HepG2 (cell line): Measurements from ENCODE around the gene XPO5. TPM values are rescaled to one million over a fixed set of nuclear protein-coding genes. Genes with fewer than 3 reads are reported as not detected.

Source experiments
- CBX1 ChIP-seq: IDR thresholded peaks from one replicate; pipeline ENCODE4 v1.6.1; 2016; ENCODE audit warnings: antibody characterized with exemption, low read depth
- CBX5 ChIP-seq: sonication (generic); formaldehyde crosslinking; IDR thresholded peaks from 2 replicates; pipeline ENCODE4 v1.4.0; 2020; ENCODE audit warnings: missing genetic modification reagents, borderline replicate concordance
- EP300 ChIP-seq, 3 experiments: sonication (generic) in 1 of 3; formaldehyde crosslinking in 1 of 3; IDR thresholded peaks; 2 replicates each; pipeline versions ENCODE4 v1.5.1 to v1.6.1; 2011 to 2020; ENCODE audit warnings: low read depth in 2 of 3, low read length in 2 of 3, borderline replicate concordance in 1 of 3, improper control_type of control experiment in 1 of 3, mild to moderate bottlenecking in 1 of 3, missing genetic modification reagents in 1 of 3, moderate library complexity in 1 of 3
- GPN1 ChIP-seq: sonication (generic); formaldehyde crosslinking; IDR thresholded peaks from 2 replicates; pipeline ENCODE4 v1.5.1; 2020; ENCODE audit warnings: missing genetic modification reagents, borderline replicate concordance
- GTF3A ChIP-seq: sonication (generic); formaldehyde crosslinking; conservative IDR thresholded peaks from 2 replicates; pipeline ENCODE4 v1.4.0; 2020; ENCODE audit warnings: mild to moderate bottlenecking, missing genetic modification reagents
- HNRNPH1 ChIP-seq: fragments of 200-400 bp; formaldehyde crosslinking; optimal IDR thresholded peaks from 2 replicates; pipeline ENCODE3; 2017; ENCODE audit warnings: mild to moderate bottlenecking, low read depth, low read length
- KDM2A ChIP-seq: sonication (generic); formaldehyde crosslinking; IDR thresholded peaks from 2 replicates; pipeline ENCODE4 v1.4.0; 2020; ENCODE audit warnings: low read depth, missing genetic modification reagents, borderline replicate concordance
- MIXL1 ChIP-seq: IDR thresholded peaks from 2 replicates; pipeline ENCODE4 v1.6.1; 2016
- NAIF1 ChIP-seq: sonication (generic); formaldehyde crosslinking; IDR thresholded peaks from 2 replicates; pipeline ENCODE4 v1.5.0; 2020; ENCODE audit warnings: mild to moderate bottlenecking, missing genetic modification reagents, borderline replicate concordance
- PTBP1 ChIP-seq: fragments of 200-400 bp; formaldehyde crosslinking; IDR thresholded peaks from 2 replicates; pipeline ENCODE4 v1.6.1; 2018; ENCODE audit warnings: low read length, low read depth; ENCODE audit not compliant: poor library complexity, severe bottlenecking
- RFXANK ChIP-seq: IDR thresholded peaks from 2 replicates; pipeline ENCODE4 v1.6.1; 2016
- SIN3B ChIP-seq: fragments of 150-350 bp; IDR thresholded peaks from 2 replicates; pipeline ENCODE4 v1.6.1; 2014; ENCODE audit warnings: low read length
- SMYD3 ChIP-seq: sonication (generic); formaldehyde crosslinking; IDR thresholded peaks from 2 replicates; pipeline ENCODE4 v1.8.1; 2023; ENCODE audit warnings: mild to moderate bottlenecking, missing genetic modification reagents
- SYNCRIP ChIP-seq: fragments of 200-400 bp; formaldehyde crosslinking; IDR thresholded peaks from 2 replicates; pipeline ENCODE4 v1.6.1; 2018; ENCODE audit warnings: mild to moderate bottlenecking, low read depth, low read length; ENCODE audit not compliant: insufficient read depth
- TCF7 ChIP-seq: sonication (generic); IDR thresholded peaks from 2 replicates; pipeline ENCODE4 v1.6.1; 2016; ENCODE audit warnings: antibody characterized with exemption, low read depth
- XBP1 ChIP-seq: sonication (generic); formaldehyde crosslinking; IDR thresholded peaks from 2 replicates; pipeline ENCODE4 v1.5.0; 2020; ENCODE audit warnings: missing genetic modification reagents
- ZBTB34 ChIP-seq: sonication (generic); formaldehyde crosslinking; IDR thresholded peaks from 2 replicates; pipeline ENCODE4 v1.8.0; 2022; ENCODE audit warnings: mild to moderate bottlenecking, missing genetic modification reagents
- ZFP90 ChIP-seq: sonication (generic); formaldehyde crosslinking; IDR thresholded peaks from 2 replicates; pipeline ENCODE4 v1.8.0; 2022; ENCODE audit warnings: missing genetic modification reagents, mild to moderate bottlenecking, inconsistent platforms, borderline replicate concordance
- ZNF326 ChIP-seq: sonication (generic); formaldehyde crosslinking; IDR thresholded peaks from 2 replicates; pipeline ENCODE4 v1.4.0; 2020; ENCODE audit warnings: missing genetic modification reagents, borderline replicate concordance
- ZNF484 ChIP-seq: sonication (generic); formaldehyde crosslinking; IDR thresholded peaks from 2 replicates; pipeline ENCODE4 v1.5.1; 2020; ENCODE audit warnings: mild to moderate bottlenecking, low read depth, missing genetic modification reagents, borderline replicate concordance
- ZNF556 ChIP-seq: sonication (generic); formaldehyde crosslinking; IDR thresholded peaks from 2 replicates; pipeline ENCODE4 v1.4.0; 2020; ENCODE audit warnings: mild to moderate bottlenecking, missing genetic modification reagents, borderline replicate concordance
- ZNF724P ChIP-seq: sonication (generic); formaldehyde crosslinking; IDR thresholded peaks from 2 replicates; pipeline ENCODE4 v1.8.0; 2022; ENCODE audit warnings: missing genetic modification reagents, borderline replicate concordance
- ZNF775 ChIP-seq: sonication (generic); formaldehyde crosslinking; IDR thresholded peaks from 2 replicates; pipeline ENCODE4 v1.4.0; 2020; ENCODE audit warnings: missing genetic modification reagents, mild to moderate bottlenecking, moderate library complexity, borderline replicate concordance
- ZNF839 ChIP-seq: sonication (generic); formaldehyde crosslinking; IDR thresholded peaks from 2 replicates; pipeline ENCODE4 v1.4.0; 2020; ENCODE audit warnings: missing genetic modification reagents, mild to moderate bottlenecking, borderline replicate concordance
- ZNF879 ChIP-seq: sonication (generic); formaldehyde crosslinking; IDR thresholded peaks from 2 replicates; pipeline ENCODE4 v1.8.1; 2023; ENCODE audit warnings: missing genetic modification reagents
- polyA plus RNA-seq, 8 experiments: library from polyadenylated mRNA; depleted of rRNA in 3 of 8; stranded (reverse) in 7 of 8; unstranded in 1 of 8; fragments of >200 nt; fragmentation: Illumina TruSeq in 4 of 8; extraction: Trizol in 4 of 8; gene quantifications; 2 replicates each; pipeline versions ENCODE4 v1.2.1 to v1.2.3, GENCODE V29; 2011 to 2016; ENCODE audit warnings: low read depth in 4 of 8, missing spikeins in 1 of 8, mixed read lengths in 1 of 8; ENCODE audit not compliant: insufficient read depth in 1 of 8
- total RNA-seq, 5 experiments: library from RNA; depleted of rRNA; stranded (reverse); fragments of >200 nt; fragmentation: Illumina TruSeq; extraction: Trizol; gene quantifications; 2 replicates each; pipeline ENCODE4 v1.2.3, GENCODE V29; 2016; ENCODE audit warnings: low read depth in 1 of 5
- TF ChIP-seq, protein P1 (sequence below): sonication (generic); formaldehyde crosslinking; IDR thresholded peaks from 2 replicates; pipeline ENCODE4 v1.4.0; 2020; ENCODE audit warnings: missing genetic modification reagents, borderline replicate concordance
- TF ChIP-seq, protein P2 (sequence below): sonication (generic); formaldehyde crosslinking; conservative IDR thresholded peaks from 2 replicates; pipeline ENCODE4 v1.4.0; 2020; ENCODE audit warnings: missing genetic modification reagents

Gene XPO5
- total and polyA plus RNA-seq, 2 of the 13 experiments (the other 11 are each of a cell fraction or from before 2014, with no cell fraction given): 52.2 to 68.0 TPM

DNA sequence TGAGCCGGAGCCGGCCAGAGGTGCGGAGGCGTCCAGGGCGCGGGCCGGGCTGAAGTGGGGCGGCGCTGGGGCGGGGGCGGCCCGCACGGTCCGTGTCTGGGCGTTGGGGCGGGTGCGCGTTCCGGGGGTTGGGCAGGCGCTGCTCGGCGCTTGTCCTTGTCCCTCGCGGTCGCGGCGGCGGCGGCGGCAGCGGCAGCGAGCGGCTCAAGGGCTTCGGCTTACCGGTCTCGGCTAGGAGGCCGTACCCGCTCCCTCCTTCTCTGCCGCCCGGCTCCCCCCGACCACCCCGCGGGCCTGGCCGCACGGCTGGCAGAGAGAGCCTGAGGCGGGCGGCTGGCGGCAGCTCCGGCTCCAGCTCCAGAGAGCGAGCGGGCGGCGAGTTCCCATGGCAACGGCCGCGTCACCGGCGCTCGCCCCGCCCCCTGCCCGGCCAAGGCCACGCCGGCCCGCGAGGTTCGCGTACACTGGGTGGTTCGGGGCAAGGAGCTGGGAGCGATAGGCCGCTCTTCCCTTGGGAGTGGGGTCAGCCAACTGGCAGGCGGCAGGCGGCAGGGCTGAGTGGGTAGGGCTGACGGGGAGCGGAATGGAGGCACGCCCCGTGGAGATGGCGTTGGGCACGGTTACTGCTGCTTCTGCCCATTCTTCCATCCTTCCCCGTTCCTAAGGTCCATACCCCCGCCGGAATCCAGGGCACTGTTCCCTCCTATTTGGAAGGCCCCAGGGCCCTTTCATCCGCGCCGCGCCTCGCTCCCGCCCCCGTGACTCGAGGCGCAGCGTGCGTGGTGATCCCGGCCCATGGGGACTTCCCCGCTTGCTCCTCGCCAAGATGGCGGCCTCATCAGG, 65.6 kb downstream of the XPO5 start, which contains the start of gene LRRC73 (continued):
- peak; percentile 99 for TF ChIP-seq KDM2A
- TF ChIP-seq ZNF839: peak; percentile 75; the same call in 1 of the 2 replicates
- TF ChIP-seq ZBTB34: no peak
- TF ChIP-seq NAIF1 (CRISPR knock-in tag): no peak
- TF ChIP-seq RFXANK: peak; percentile 99
- TF ChIP-seq XBP1 (CRISPR knock-in tag): no peak
- no peak for TF ChIP-seq SIN3B
- TF ChIP-seq GPN1 (CRISPR knock-in tag): no peak
- TF ChIP-seq PTBP1: no peak
- TF ChIP-seq SMYD3 (CRISPR knock-in tag): no peak
- TF ChIP-seq ZNF556 (CRISPR knock-in tag): 0 out of 2 replicates have a peak, but pooled peaks have one; percentile 69
- TF ChIP-seq MIXL1 (CRISPR knock-in tag): no peak
- no peak for TF ChIP-seq TCF7
- 0 out of 2 replicates have a peak, but pooled peaks have one; percentile 23 for TF ChIP-seq ZFP90
- TF ChIP-seq ZNF879 (CRISPR knock-in tag): no peak
- no peak for TF ChIP-seq ZNF775 (CRISPR knock-in tag)
- TF ChIP-seq, protein P1, sequence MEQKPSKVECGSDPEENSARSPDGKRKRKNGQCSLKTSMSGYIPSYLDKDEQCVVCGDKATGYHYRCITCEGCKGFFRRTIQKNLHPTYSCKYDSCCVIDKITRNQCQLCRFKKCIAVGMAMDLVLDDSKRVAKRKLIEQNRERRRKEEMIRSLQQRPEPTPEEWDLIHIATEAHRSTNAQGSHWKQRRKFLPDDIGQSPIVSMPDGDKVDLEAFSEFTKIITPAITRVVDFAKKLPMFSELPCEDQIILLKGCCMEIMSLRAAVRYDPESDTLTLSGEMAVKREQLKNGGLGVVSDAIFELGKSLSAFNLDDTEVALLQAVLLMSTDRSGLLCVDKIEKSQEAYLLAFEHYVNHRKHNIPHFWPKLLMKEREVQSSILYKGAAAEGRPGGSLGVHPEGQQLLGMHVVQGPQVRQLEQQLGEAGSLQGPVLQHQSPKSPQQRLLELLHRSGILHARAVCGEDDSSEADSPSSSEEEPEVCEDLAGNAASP: no peak
- no peak for TF ChIP-seq GTF3A (CRISPR knock-in tag)
- TF ChIP-seq, protein P2, sequence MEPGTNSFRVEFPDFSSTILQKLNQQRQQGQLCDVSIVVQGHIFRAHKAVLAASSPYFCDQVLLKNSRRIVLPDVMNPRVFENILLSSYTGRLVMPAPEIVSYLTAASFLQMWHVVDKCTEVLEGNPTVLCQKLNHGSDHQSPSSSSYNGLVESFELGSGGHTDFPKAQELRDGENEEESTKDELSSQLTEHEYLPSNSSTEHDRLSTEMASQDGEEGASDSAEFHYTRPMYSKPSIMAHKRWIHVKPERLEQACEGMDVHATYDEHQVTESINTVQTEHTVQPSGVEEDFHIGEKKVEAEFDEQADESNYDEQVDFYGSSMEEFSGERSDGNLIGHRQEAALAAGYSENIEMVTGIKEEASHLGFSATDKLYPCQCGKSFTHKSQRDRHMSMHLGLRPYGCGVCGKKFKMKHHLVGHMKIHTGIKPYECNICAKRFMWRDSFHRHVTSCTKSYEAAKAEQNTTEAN: no peak
- TF ChIP-seq EP300 (IDR thresholded peaks at IDR 0.05; ENCODE audit: low read depth in 2 of 2, low read length in 2 of 2): no peak
- no peak; the same call in 1 of the 2 replicates for TF ChIP-seq EP300 (CRISPR knock-in tag; IDR thresholded peaks at IDR 0.05; ENCODE audit: borderline replicate concordance)
- TF ChIP-seq SYNCRIP: no peak
- no peak for TF ChIP-seq HNRNPH1
- TF ChIP-seq CBX1: no peak
- TF ChIP-seq CBX5 (CRISPR knock-in tag): no peak
- TF ChIP-seq ZNF484 (CRISPR knock-in tag): no peak
- no peak; the same call in 1 of the 2 replicates for TF ChIP-seq ZNF724P
- peak; percentile 86; the same call in 1 of the 2 replicates for TF ChIP-seq ZNF326
